Esophagus squamous epithelium (tissue), 5 donors: ENCODE measurements around the gene MPV17. TPM values are rescaled to one million over a fixed set of nuclear protein-coding genes. Genes with fewer than 3 reads are reported as not detected.

Experiments
- DNase-seq: peaks from one replicate; lab custom pipeline; 2025; lab: John Stamatoyannopoulos, UW
- H3K27ac ChIP-seq, 4 donors: fragments of 200-600 bp; sonication (generic); one replicate each; pipeline ENCODE4 v1.5.1; 2016 to 2019; ENCODE audit warnings: mild to moderate bottlenecking in 1 of 4
- H3K27me3 ChIP-seq, 4 donors: fragments of 200-600 bp; sonication (generic); 1 replicate in 3 of 4; 2 replicates in 1 of 4; pipeline versions ENCODE4 v1.5.1 to v1.6.0; 2017 to 2021; ENCODE audit warnings: antibody characterized with exemption in 1 of 4
- H3K36me3 ChIP-seq, 3 donors: fragments of 200-600 bp; sonication (generic); one replicate each; pipeline ENCODE4 v1.5.1; 2016 to 2019
- H3K4me1 ChIP-seq, 3 donors: fragments of 200-600 bp; sonication (generic); one replicate each; pipeline ENCODE4 v1.5.1; 2017 to 2019
- H3K4me3 ChIP-seq, 4 donors: fragments of 200-600 bp; sonication (generic); 1 replicate in 3 of 4; 2 replicates in 1 of 4; pipeline ENCODE4 v1.5.1; 2016 to 2019; ENCODE audit warnings: mild to moderate bottlenecking in 2 of 4, moderate library complexity in 1 of 4
- H3K9me3 ChIP-seq, 3 donors: fragments of 200-600 bp; sonication (generic); one replicate each; pipeline ENCODE4 v1.5.1; 2016 to 2019
- POLR2A ChIP-seq, 4 donors: fragments of 450-650 bp; IDR thresholded peaks; one replicate each; pipeline ENCODE4 v1.6.1; 2017; ENCODE audit warnings: antibody characterized with exemption in 4 of 4, mild to moderate bottlenecking in 4 of 4, moderate library complexity in 3 of 4
- WGBS, 2 donors: methylation state at CpG; one replicate each; pipeline ENCODE4 v1.1.5; 2018; 5-methylcytosine and 5-hydroxymethylcytosine counted together
- intact Hi-C: fragments of 100-400 bp; cut with DNase I; formaldehyde crosslinking; loops from one replicate; pipeline ENCODE4 v1.15.0; 2022
- total RNA-seq, 4 donors: library from RNA; depleted of rRNA; stranded (reverse); fragments of >200 nt; gene quantifications; one replicate each; pipeline ENCODE4 v1.1.0, GENCODE V29; 2016
- TF ChIP-seq, protein P1 (sequence below), 6 experiments: fragments of 450-650 bp in 4 of 6; fragments of 200-600 bp in 2 of 6; sonication (generic) in 2 of 6; IDR thresholded peaks; one replicate each; pipeline ENCODE4 v1.5.1; 2016 to 2019; ENCODE audit warnings: antibody characterized with exemption in 6 of 6, mild to moderate bottlenecking in 4 of 6, moderate library complexity in 4 of 6
- donor health status: DM: yes; HTN: yes; CAD: no.

The MPV17 gene
- total RNA-seq, 4 donors from 2014 or later = 39.3 to 66.1 (median 48.1) TPM

DNA sequence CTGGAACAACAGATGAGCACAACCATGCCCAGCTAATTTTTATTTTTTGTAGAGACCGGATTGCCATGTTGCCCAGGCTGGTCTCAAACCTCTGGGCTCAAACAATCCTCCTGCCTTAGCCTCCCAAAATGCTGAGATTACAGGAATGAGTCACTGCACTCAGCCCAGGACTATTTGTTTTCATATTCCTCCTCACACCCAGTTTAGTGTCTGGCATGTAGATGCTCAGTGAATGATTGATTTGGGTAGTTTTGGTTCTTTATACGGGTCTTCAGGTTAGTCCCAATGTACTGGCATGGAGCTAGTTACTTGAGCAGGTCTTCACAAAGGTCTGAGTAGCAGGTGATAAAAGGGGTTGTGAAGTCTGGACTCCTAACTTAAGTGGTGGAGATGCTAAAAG is 41.0 kb upstream of the MPV17 start:
- Histone ChIP-seq H3K27ac (no peak overlapping the region), H3K27me3 (no peaks in the 10 kb centered on the region), H3K4me3 (no peak overlapping the region), H3K36me3 (peaks cover 24 to 65% (median 29%) of the 10 kb centered on the region in 3 donors), H3K4me1 (peaks cover 5 to 13% (median 6%) of the 10 kb centered on the region in 3 donors), H3K9me3 (no peaks in the 10 kb centered on the region)
- DNase-seq = no peak
- intact Hi-C loops = no loop called here
- no peak for TF ChIP-seq POLR2A (IDR thresholded peaks at IDR 0.05)
- TF ChIP-seq, protein P1, sequence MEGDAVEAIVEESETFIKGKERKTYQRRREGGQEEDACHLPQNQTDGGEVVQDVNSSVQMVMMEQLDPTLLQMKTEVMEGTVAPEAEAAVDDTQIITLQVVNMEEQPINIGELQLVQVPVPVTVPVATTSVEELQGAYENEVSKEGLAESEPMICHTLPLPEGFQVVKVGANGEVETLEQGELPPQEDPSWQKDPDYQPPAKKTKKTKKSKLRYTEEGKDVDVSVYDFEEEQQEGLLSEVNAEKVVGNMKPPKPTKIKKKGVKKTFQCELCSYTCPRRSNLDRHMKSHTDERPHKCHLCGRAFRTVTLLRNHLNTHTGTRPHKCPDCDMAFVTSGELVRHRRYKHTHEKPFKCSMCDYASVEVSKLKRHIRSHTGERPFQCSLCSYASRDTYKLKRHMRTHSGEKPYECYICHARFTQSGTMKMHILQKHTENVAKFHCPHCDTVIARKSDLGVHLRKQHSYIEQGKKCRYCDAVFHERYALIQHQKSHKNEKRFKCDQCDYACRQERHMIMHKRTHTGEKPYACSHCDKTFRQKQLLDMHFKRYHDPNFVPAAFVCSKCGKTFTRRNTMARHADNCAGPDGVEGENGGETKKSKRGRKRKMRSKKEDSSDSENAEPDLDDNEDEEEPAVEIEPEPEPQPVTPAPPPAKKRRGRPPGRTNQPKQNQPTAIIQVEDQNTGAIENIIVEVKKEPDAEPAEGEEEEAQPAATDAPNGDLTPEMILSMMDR (IDR thresholded peaks at IDR 0.05) = no peak
- 75 to 88% methylated on average over 2 of the region's 2 CpGs for WGBS, 2 donors

DNA sequence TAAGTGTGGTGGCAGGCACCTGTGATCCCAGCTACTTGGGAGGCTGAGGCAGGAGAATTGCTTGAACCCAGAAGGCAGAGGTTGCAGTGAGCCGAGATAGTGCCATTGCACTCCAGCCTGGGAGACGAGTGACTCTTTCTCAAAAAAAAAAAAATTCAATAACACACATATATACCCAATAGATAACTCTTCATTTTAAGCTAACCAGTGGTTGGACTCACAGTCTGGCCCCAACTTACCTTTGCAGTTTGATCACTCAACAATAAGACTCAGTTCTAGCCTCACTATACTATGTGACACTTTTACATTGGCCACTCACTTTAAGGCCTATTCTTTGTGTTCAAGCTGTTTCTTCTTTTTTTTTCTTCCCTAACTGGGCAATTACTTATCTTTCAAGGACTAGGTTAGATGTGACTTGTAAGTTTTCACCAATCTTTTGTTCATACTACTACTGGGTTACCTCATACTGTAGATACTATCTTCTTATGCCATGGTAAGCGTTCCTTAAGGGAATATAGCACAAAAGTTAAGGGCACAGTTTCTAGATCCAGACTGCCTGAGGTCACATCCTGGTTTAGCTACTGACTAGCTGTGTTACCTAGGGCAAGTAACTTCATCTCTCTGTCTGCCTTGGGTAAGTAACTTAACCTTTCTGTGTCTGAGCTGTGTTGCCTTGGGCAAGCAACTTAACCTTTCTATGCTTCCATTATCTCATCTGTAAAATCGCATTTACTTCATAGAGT is 40.0 kb upstream of the MPV17 start:
- DNase-seq = no peak
- H3K27me3 ChIP-seq = no peaks in the 10 kb centered on the region
- WGBS, 2 donors = 90% methylated on average over 4 of the region's 4 CpGs
- H3K9me3 ChIP-seq = no peaks in the 10 kb centered on the region
- peaks cover 24 to 55% (median 27%) of the 10 kb centered on the region in 3 donors for H3K36me3 ChIP-seq
- TF ChIP-seq, protein P1 (IDR thresholded peaks at IDR 0.05) = no peak
- TF ChIP-seq POLR2A (IDR thresholded peaks at IDR 0.05) = no peak
- H3K4me3 ChIP-seq = no peak overlapping the region
- H3K27ac ChIP-seq = no peak overlapping the region
- intact Hi-C loops = no loop called here
- H3K4me1 ChIP-seq = peaks cover 4 to 10% (median 5%) of the 10 kb centered on the region in 3 donors

DNA sequence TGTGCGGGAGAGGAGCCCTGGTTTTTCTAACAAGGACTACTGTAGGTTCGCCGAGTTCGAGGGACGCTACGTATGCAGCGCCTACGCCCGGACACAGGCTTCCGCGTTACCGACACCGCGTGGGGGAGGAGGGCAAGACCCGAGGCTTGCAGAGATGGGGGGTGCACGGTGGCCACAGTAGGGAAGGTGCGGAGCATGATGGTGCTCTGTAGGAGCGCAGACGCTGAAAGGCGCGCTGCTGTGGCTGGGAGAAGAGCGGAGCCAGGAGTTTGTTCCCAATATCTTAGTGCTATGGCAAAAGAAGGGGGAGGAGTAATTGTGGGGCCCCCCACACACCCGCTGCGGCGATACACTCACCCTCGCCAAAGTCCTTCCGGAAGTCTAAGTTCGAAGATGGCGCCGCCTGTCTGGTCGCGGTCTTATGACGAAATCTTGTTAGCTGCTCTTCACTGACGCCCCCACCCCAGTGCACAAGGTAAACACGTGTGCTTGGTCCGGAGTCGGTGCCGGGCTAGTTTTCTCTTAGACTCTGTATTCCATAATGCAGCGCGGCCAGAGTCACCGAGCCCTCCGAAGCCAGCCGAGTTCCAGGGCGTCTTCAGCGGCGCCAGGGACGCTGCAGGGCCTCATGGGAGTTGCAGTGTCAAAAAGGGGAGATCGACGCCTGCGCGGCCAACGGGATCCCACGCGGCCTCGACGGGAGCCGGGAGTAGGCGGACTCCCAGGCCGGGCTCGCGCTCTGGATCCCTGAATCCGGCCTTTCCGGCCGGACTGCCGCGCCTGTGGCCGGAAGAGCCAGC is 33.7 kb upstream of the MPV17 start, which contains the start of gene GTF3C2:
Gene GTF3C2, minus strand, starts transcription at position 383 of the 800 bp plus-strand sequence. CDS start 13,210 bp downstream, outside the sequence.
- Histone ChIP-seq H3K36me3 (no peaks in the 10 kb centered on the region), H3K27ac (peak within 1 kb of the TSS; percentile 89 to 97 (median 93)), H3K4me1 (peaks cover 14 to 49% (median 36%) of the 10 kb centered on the region in 3 donors), H3K4me3 (peak within 1 kb of the TSS; percentile 57 to 97 (median 80)), H3K27me3 (no peaks in the 10 kb centered on the region), H3K9me3 (no peaks in the 10 kb centered on the region)
- TF ChIP-seq POLR2A (IDR thresholded peaks at IDR 0.05) = peak in 1 of 4 donors; percentile 36
- TF ChIP-seq, protein P1 (IDR thresholded peaks at IDR 0.05) = peak in 4 of 6 experiments; percentile 14 to 31 (median 24)
- peak; percentile 87 for DNase-seq
- WGBS, 2 donors = 1 to 2% methylated on average over 22 to 39 of the region's 67 CpGs
- intact Hi-C loops = no loop called here

DNA sequence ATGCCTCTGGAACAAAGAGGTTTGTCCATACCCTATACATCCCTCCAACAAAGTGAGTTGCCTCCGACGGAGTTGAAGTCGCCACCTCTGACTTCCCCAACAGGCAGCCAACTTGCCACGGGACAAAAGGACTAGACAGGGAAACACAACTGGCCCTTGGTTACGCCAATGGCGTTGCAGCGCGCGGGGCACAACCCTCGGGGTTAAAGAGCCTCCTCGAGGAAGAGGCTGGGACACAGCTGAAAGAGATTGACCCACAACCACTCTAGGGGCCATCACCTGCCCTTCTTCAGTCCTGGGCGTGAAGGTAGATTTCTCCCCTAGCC is 33.1 kb upstream of the MPV17 start:
- no peak for DNase-seq
- Histone ChIP-seq H3K27me3 (no peaks in the 10 kb centered on the region), H3K4me1 (peaks cover 14 to 49% (median 36%) of the 10 kb centered on the region in 3 donors), H3K36me3 (no peaks in the 10 kb centered on the region), H3K27ac (peak overlapping the region; percentile 89 to 97 (median 93)), H3K4me3 (peak overlapping the region; percentile 57 to 97 (median 80)), H3K9me3 (no peaks in the 10 kb centered on the region)
- 0% methylated on average over 2 to 4 of the region's 12 CpGs for WGBS, 2 donors
- no peak for TF ChIP-seq POLR2A (IDR thresholded peaks at IDR 0.05)
- TF ChIP-seq, protein P1 (IDR thresholded peaks at IDR 0.05) = no peak
- intact Hi-C loops = no loop called here

DNA sequence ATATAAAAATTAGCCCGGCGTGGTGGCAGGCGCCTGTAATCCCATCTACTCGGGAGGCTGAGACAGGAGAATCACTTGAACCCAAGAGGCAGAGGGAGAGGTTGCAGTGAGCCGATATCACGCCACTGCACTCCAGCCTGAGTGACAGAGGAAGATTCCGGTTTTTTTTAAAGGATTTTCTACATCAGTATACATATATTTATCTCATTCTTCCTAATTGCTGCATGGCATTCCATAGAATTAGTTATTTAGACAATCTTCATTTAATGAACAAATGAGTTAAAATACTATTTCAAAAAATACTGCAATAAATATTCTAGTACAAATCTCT is 31.7 kb upstream of the MPV17 start:
- DNase-seq = no peak
- Histone ChIP-seq H3K27ac (peak overlapping the region in 3 of 4 donors; percentile 10 to 62 (median 61)), H3K9me3 (no peaks in the 10 kb centered on the region), H3K36me3 (peaks cover 0 to 7% (median 0%) of the 10 kb centered on the region in 3 donors), H3K4me1 (peaks cover 14 to 49% (median 36%) of the 10 kb centered on the region in 3 donors), H3K4me3 (no peak overlapping the region), H3K27me3 (no peaks in the 10 kb centered on the region)
- intact Hi-C loops = no loop called here
- WGBS, 2 donors = 87 to 95% methylated on average over 7 of the region's 7 CpGs
- no peak for TF ChIP-seq POLR2A (IDR thresholded peaks at IDR 0.05)
- TF ChIP-seq, protein P1 (IDR thresholded peaks at IDR 0.05) = no peak
